ENCODE results near the gene FAM185A.
"Not testable (repeated sequence)": the region's sequence is repeated elsewhere in the genome, so short reads cannot be mapped to it uniquely, and the experiment has no call there.

FAM185A gene

GRCh38 chr7:102748605-102749444, at the start of gene FAM185A:
Gene FAM185A (plus strand): TSS chr7:102748999. CDS start chr7:102749208, 209 bp downstream.
- not testable (repeated sequence) for H3K27ac Mint-ChIP-seq; H3K36me3 Mint-ChIP-seq (ENCODE audit: low read depth); H3K9me3 Mint-ChIP-seq; H3K27me3 Mint-ChIP-seq (ENCODE audit: low read depth, poor library complexity)
- Mint-ChIP-seq H3K4me1 (peaks cover 31% of the 10 kb centered on the region), H3K4me3 (peak within 1 kb of the TSS; percentile 83)
- peak; percentile 94 for DNase-seq

GRCh38 chr7:102713011-102713690, 35.6 kb upstream of the FAM185A start:
- H3K36me3 Mint-ChIP-seq (ENCODE audit: low read depth) = not testable (repeated sequence)

GRCh38 chr7:102713691-102714080, 35.1 kb upstream of the FAM185A start:
- not testable (repeated sequence) for H3K27ac Mint-ChIP-seq; H3K9me3 Mint-ChIP-seq; H3K36me3 Mint-ChIP-seq (ENCODE audit: low read depth); H3K4me1 Mint-ChIP-seq; H3K4me3 Mint-ChIP-seq; DNase-seq
- peaks cover 21% of the 10 kb centered on the region for H3K27me3 Mint-ChIP-seq (ENCODE audit: low read depth, poor library complexity)

More at GRCh38 chr7:102713011-102713690, 35.6 kb upstream of the FAM185A start:
- H3K9me3 Mint-ChIP-seq, H3K27ac Mint-ChIP-seq, H3K4me1 Mint-ChIP-seq, DNase-seq, H3K4me3 Mint-ChIP-seq: not testable (repeated sequence)
- H3K27me3 Mint-ChIP-seq (ENCODE audit: low read depth, poor library complexity) = peaks cover 16% of the 10 kb centered on the region

- H3K27me3 Mint-ChIP-seq (ENCODE audit: low read depth, poor library complexity) = peaks cover 26% of the 10 kb centered on the region
- not testable (repeated sequence) for H3K36me3 Mint-ChIP-seq (ENCODE audit: low read depth); H3K27ac Mint-ChIP-seq; H3K9me3 Mint-ChIP-seq; DNase-seq; H3K4me3 Mint-ChIP-seq; H3K4me1 Mint-ChIP-seq
These were observed 33.9 kb upstream of the FAM185A start for GRCh38 chr7:102714774-102715522.

- H3K9me3 Mint-ChIP-seq; H3K36me3 Mint-ChIP-seq (ENCODE audit: low read depth); H3K4me1 Mint-ChIP-seq; H3K27ac Mint-ChIP-seq; DNase-seq; H3K4me3 Mint-ChIP-seq: not testable (repeated sequence)
- H3K27me3 Mint-ChIP-seq (ENCODE audit: low read depth, poor library complexity) = peaks cover 26% of the 10 kb centered on the region
These were observed 33.1 kb upstream of the FAM185A start for GRCh38 chr7:102715718-102716117.

GRCh38 chr7:102718491-102718890, 30.3 kb upstream of the FAM185A start:
- H3K4me3 Mint-ChIP-seq; H3K36me3 Mint-ChIP-seq (ENCODE audit: low read depth); DNase-seq; H3K27ac Mint-ChIP-seq; H3K4me1 Mint-ChIP-seq: not testable (repeated sequence)
- Mint-ChIP-seq H3K9me3 (peaks cover 14% of the 10 kb centered on the region), H3K27me3 (ENCODE audit: low read depth, poor library complexity) (peaks cover 26% of the 10 kb centered on the region)

- not testable (repeated sequence) for H3K4me1 Mint-ChIP-seq; H3K27ac Mint-ChIP-seq; DNase-seq; H3K36me3 Mint-ChIP-seq (ENCODE audit: low read depth); H3K4me3 Mint-ChIP-seq; H3K27me3 Mint-ChIP-seq (ENCODE audit: low read depth, poor library complexity)
- H3K9me3 Mint-ChIP-seq = peaks cover 44% of the 10 kb centered on the region
These were observed 22.6 kb upstream of the FAM185A start for GRCh38 chr7:102726170-102726569.

- H3K4me3 Mint-ChIP-seq; H3K4me1 Mint-ChIP-seq; H3K36me3 Mint-ChIP-seq (ENCODE audit: low read depth); H3K27ac Mint-ChIP-seq; DNase-seq; H3K27me3 Mint-ChIP-seq (ENCODE audit: low read depth, poor library complexity): not testable (repeated sequence)
- H3K9me3 Mint-ChIP-seq = peaks cover 25% of the 10 kb centered on the region
These were observed 19.1 kb upstream of the FAM185A start for GRCh38 chr7:102729670-102730069.

GRCh38 chr7:102730431-102730830, 18.4 kb upstream of the FAM185A start:
- not testable (repeated sequence) for H3K27ac Mint-ChIP-seq; DNase-seq; H3K36me3 Mint-ChIP-seq (ENCODE audit: low read depth); H3K4me3 Mint-ChIP-seq; H3K4me1 Mint-ChIP-seq; H3K27me3 Mint-ChIP-seq (ENCODE audit: low read depth, poor library complexity)
- H3K9me3 Mint-ChIP-seq = peaks cover 22% of the 10 kb centered on the region

- not testable (repeated sequence) for H3K36me3 Mint-ChIP-seq (ENCODE audit: low read depth); DNase-seq; H3K4me1 Mint-ChIP-seq; H3K27me3 Mint-ChIP-seq (ENCODE audit: low read depth, poor library complexity); H3K27ac Mint-ChIP-seq; H3K4me3 Mint-ChIP-seq; H3K9me3 Mint-ChIP-seq
These were observed 6.6 kb upstream of the FAM185A start for GRCh38 chr7:102742002-102742771.

- H3K27ac Mint-ChIP-seq; H3K36me3 Mint-ChIP-seq (ENCODE audit: low read depth); H3K4me3 Mint-ChIP-seq; H3K9me3 Mint-ChIP-seq; DNase-seq; H3K27me3 Mint-ChIP-seq (ENCODE audit: low read depth, poor library complexity): not testable (repeated sequence)
- peaks cover 16% of the 10 kb centered on the region for H3K4me1 Mint-ChIP-seq
These were observed 4.9 kb upstream of the FAM185A start for GRCh38 chr7:102743861-102744260.

GRCh38 chr7:102745494-102746288, 3.1 kb upstream of the FAM185A start:
- not testable (repeated sequence) for H3K27me3 Mint-ChIP-seq (ENCODE audit: low read depth, poor library complexity); H3K9me3 Mint-ChIP-seq; H3K4me3 Mint-ChIP-seq; DNase-seq; H3K27ac Mint-ChIP-seq; H3K36me3 Mint-ChIP-seq (ENCODE audit: low read depth)
- peaks cover 26% of the 10 kb centered on the region for H3K4me1 Mint-ChIP-seq

- not testable (repeated sequence) for H3K9me3 Mint-ChIP-seq; H3K27ac Mint-ChIP-seq; H3K36me3 Mint-ChIP-seq (ENCODE audit: low read depth); H3K27me3 Mint-ChIP-seq (ENCODE audit: low read depth, poor library complexity); DNase-seq
- Mint-ChIP-seq H3K4me3 (peak overlapping the region; percentile 83), H3K4me1 (peaks cover 31% of the 10 kb centered on the region)
These were observed 617 bp downstream of the FAM185A start for GRCh38 chr7:102749445-102749786.
